IPS DF 19.7 (cell line): Measurements from ENCODE around the gene C1QTNF8.
"Not testable (repeated sequence)": the region's sequence is repeated elsewhere in the genome, so short reads cannot be mapped to it uniquely, and the experiment has no call there.

Source experiments
- DNase-seq: peaks from one replicate; pipeline ENCODE4 v3.0.0-alpha.2; 2013; ENCODE audit warnings: low read depth, low spot score

The C1QTNF8 gene

GRCh38 chr16:1093284-1094123, 2.5 kb downstream of the C1QTNF8 start:
- peak; percentile 15 for DNase-seq

GRCh38 chr16:1092685-1093283, 3.3 kb downstream of the C1QTNF8 start:
- DNase-seq, result not testable (repeated sequence)

DNA sequence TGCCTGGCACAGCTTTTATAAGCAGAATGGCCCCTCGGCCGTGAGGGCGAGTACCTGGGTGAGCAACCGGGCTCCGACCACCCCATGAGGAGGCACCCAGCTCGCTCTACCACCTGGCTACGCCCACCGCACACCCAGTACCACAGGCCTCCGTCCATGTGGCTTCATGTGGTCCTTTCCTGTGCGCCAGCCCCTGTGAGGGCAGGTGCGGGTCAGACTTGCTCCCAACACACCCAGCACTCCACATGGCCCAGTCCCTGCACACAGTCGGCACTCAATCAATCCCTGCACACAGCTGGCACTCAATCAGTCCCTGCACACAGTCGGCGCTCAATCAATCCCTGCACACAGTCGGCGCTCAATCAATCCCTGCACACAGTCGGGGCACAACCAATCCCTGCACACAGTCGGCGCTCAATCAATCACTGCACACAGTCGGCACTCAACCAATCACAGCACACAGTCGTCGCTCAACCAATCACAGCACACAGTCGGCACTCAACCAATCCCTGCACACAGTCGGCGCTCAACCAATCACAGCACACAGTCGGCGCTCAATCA, 4.0 kb downstream of the C1QTNF8 start:
- DNase-seq, result no peak

- no peak for DNase-seq
These were observed 5.1 kb downstream of the C1QTNF8 start for GRCh38 chr16:1090620-1091587.

DNA sequence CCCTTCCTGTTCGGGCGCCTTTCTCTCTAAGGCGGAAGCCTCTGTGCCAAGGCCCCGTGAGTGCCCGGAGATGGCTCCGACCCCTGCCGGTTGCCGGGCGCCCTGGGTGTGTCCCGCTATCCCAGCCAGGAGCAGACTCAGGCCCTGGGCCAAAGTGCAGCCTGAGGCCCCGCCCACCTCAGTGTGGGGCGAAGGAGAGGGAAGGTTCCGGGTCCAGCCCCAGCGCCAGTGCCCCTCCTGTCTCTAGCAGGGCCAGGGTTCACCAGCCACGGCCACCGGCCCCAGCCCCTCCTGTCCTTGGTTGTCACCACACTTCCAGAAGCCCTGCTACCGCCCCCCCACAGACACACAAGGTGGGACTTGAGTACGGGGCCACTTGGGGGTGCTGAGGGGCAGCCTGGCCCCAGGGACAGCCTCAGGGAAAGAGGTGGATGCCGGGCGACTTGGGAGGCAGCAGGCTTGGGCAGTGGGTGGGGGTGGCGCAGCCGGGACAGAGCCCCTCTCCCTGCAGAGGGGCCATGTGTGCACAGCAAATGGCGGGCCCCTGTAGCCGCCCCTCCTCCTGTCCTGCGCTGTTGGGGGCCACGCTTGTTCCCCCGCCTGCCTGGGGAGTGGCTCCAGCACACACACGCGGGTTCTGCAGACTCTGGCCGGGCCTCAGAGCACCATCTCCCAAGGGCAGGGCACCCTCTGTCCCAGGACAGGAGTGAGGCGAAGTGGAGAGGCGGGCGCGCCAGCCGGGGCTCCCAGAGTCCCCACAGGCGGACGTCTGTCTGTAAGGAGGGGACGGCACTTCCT, 6.0 kb downstream of the C1QTNF8 start:
- no peak for DNase-seq

- no peak for DNase-seq
These were observed 6.6 kb downstream of the C1QTNF8 start for GRCh38 chr16:1089439-1089821.

DNA sequence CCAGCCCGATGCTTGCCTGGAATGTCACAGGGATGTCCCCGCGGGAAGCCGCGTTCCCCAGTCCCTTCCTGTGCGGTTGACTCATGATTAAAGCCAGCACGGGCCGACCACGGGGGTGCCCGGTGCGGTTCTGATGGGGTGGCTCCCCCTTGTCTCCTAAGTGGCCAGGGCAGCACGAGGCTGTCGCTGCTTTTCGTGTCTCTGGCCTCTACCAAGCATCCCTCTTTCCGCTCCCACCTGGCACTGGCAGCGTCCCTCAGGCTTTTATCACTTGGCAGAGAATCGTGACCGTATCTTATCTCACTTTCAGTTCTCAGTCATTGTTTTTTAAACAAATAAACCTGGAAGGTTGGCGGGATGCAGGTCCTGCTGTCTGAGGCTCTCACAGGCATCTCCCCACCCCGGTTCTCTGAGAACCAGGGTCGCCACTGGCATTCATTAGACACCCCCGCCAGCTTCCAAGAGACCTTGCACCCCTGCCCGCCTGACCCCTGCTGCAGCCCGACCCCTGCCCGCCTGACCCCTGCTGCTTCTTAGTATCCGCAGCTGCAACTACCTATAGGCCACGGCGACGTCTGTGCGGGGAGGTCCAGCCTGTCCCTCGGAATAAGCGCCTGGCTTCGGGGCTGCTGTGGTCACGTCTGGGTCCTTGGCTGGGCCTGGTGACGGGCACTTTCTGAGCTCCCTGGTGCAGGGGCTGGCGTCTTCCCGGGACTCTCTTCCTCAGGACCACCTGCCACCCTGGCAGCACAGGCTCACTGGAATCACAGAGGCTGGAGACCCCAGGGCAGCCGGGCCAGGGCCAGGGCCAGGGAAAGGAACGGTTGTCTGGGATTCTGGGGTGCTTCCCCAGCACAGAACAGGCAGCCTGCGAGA, 7.5 kb downstream of the C1QTNF8 start:
- no peak for DNase-seq

DNA sequence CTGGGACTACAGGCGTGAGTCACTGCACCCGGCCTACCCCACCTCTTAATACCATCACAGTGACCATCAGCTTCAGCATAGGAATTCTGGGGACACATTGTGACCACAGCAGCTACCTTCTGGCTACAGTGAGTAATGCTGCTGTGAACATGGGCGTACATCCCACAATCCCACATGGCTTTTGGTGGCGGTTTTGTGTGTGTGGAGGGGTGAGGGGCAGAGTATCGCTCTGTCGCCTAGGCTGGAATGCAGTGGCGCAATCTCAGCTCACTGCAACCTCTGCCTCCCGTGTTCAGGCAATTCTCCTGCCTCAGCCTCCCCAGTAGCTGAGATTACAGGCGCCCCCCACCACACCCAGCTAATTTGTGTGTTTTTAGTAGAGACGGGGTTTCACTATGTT, 9.6 kb downstream of the C1QTNF8 start:
- not testable (repeated sequence) for DNase-seq

GRCh38 chr16:1084971-1085370, 11.1 kb downstream of the C1QTNF8 start:
- DNase-seq, result no peak

GRCh38 chr16:1082952-1083675, 12.9 kb downstream of the C1QTNF8 start:
- no peak for DNase-seq

- no peak for DNase-seq
These were observed 13.6 kb downstream of the C1QTNF8 start for GRCh38 chr16:1082266-1082951.

DNA sequence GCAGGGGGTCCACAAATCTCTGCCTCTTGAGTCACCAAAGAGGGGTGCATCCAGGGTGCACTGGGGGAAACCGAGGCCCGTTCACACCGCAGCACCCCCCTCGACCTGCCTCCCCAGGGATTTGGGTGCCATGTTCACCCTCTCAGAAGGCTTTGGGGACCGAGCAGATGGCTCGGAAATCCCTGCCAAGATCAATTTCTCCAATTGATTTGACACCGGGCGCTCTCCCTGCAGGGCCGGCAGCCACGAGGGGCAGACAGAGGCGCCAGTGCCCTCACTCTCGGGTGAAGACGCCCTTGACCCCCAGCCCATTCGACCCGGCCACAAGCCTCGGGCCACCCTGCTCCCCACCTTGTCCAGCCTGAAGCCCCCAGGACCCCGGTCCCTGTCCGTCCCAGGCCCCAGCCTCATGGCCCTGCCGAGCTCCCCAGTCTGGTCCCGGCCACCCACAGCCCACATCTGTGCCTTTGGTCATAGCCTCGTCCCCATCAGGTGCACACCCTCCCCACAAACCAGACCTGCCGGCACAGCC, 14.2 kb downstream of the C1QTNF8 start:
- DNase-seq, result no peak

- DNase-seq, result no peak
These were observed 15.0 kb downstream of the C1QTNF8 start for GRCh38 chr16:1080801-1081733.

GRCh38 chr16:1079786-1080525, 16.1 kb downstream of the C1QTNF8 start:
- no peak for DNase-seq

DNA sequence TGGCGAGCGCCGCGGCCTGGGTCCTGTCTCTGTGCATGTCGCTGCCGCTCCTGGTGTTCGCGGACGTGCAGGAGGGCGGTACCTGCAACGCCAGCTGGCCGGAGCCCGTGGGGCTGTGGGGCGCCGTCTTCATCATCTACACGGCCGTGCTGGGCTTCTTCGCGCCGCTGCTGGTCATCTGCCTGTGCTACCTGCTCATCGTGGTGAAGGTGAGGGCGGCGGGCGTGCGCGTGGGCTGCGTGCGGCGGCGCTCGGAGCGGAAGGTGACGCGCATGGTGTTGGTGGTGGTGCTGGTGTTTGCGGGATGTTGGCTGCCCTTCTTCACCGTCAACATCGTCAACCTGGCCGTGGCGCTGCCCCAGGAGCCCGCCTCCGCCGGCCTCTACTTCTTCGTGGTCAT, 16.7 kb downstream of the C1QTNF8 start:
- no peak for DNase-seq

- DNase-seq, result no peak
These were observed 17.4 kb downstream of the C1QTNF8 start for GRCh38 chr16:1078579-1079021.
